Measurements from ENCODE around the gene TSEN2. TPM values are rescaled to one million over a fixed set of nuclear protein-coding genes. Genes with fewer than 3 reads are reported as not detected.

Gene TSEN2
- total and polyA plus RNA-seq, 9 of the 15 experiments (the other 6 are each of a cell fraction or from before 2014, with no cell fraction given): 38.5 to 76.3 (median 46.6) TPM

GRCh38 chr3:12484198-12484982 lies at the start of gene TSEN2 (continued):
- TF ChIP-seq HOMEZ (CRISPR knock-in tag; IDR thresholded peaks at IDR 0.05) (no peak), ZNF395 (CRISPR knock-in tag; IDR thresholded peaks at IDR 0.05) (no peak), FOXJ2 (tag; IDR thresholded peaks at IDR 0.05) (no peak), NR4A1 (CRISPR knock-in tag; IDR thresholded peaks at IDR 0.05) (no peak), NR4A1 (tag; IDR thresholded peaks at IDR 0.05) (peak; percentile 37; the same call in 1 of the 2 replicates), MXD1 (CRISPR knock-in tag; IDR thresholded peaks at IDR 0.05; ENCODE audit: borderline replicate concordance, poor library complexity, severe bottlenecking) (no peak), CTCF (IDR thresholded peaks at IDR 0.05 in 2 of 3, conservative IDR thresholded peaks at IDR 0.05 in 1 of 3; ENCODE audit: insufficient read depth in 2 of 3, low read depth in 1 of 3, low read length in 3 of 3) (peak; percentile 46 to 57 (median 55)), RBM34 (IDR thresholded peaks at IDR 0.05; ENCODE audit: borderline replicate concordance, insufficient read depth, low read length) (no peak), MTA3 (IDR thresholded peaks at IDR 0.05; ENCODE audit: borderline replicate concordance) (peak; percentile 90), ZNF174 (CRISPR knock-in tag; IDR thresholded peaks at IDR 0.05) (no peak), RBM39 (optimal IDR thresholded peaks at IDR 0.05; ENCODE audit: low read depth, low read length) (no peak), CBFB (CRISPR knock-in tag; IDR thresholded peaks at IDR 0.05) (no peak), ZNF707 (CRISPR knock-in tag; conservative IDR thresholded peaks at IDR 0.05) (no peak), ZNF655 (CRISPR knock-in tag; IDR thresholded peaks at IDR 0.05) (no peak), KHSRP (IDR thresholded peaks at IDR 0.05) (no peak), ELK3 (CRISPR knock-in tag; IDR thresholded peaks at IDR 0.05) (no peak), HOXB6 (CRISPR knock-in tag; IDR thresholded peaks at IDR 0.05; ENCODE audit: borderline replicate concordance) (no peak), NCOA1 (IDR thresholded peaks at IDR 0.05; ENCODE audit: low read depth) (no peak), IFI16 (CRISPR knock-in tag; IDR thresholded peaks at IDR 0.05) (no peak)

Measured in K562 (cell line).